SK-N-SH treated with all-trans-retinoic acid at 6 μM for 48 hours (cell line): ENCODE data around the gene ZNF391.

Source experiments
- ATAC-seq: fragments of 200-7000 bp; cut with Tn5 transposase; 3 replicates; pipeline ENCODE4 v1.9.1; 2020; ENCODE audit warnings: mild to moderate bottlenecking, moderate library complexity
- ARNTL ChIP-seq: fragments of 450-650 bp; formaldehyde crosslinking; IDR thresholded peaks from 2 replicates; pipeline ENCODE4 v1.5.0; 2020; ENCODE audit warnings: low read depth, mild to moderate bottlenecking, moderate library complexity, borderline replicate concordance
- CREB5 ChIP-seq: fragments of 250-450 bp; sonication (Bioruptor Pico); IDR thresholded peaks from 2 replicates; pipeline ENCODE4 v1.5.1; 2020; ENCODE audit warnings: low read depth, mild to moderate bottlenecking, moderate library complexity
- CSDC2 ChIP-seq: fragments of 250-450 bp; sonication (Bioruptor Pico); IDR thresholded peaks from 2 replicates; pipeline ENCODE4 v1.5.0; 2020; ENCODE audit warnings: mild to moderate bottlenecking, moderate library complexity
- PATZ1 ChIP-seq: fragments of 250-450 bp; sonication (Bioruptor Pico); IDR thresholded peaks from 2 replicates; pipeline ENCODE4 v1.8.0; 2020; ENCODE audit warnings: mild to moderate bottlenecking, moderate library complexity, borderline replicate concordance
- PPARA ChIP-seq: fragments of 250-450 bp; sonication (Bioruptor Pico); IDR thresholded peaks from 2 replicates; pipeline ENCODE4 v1.5.0; 2020; ENCODE audit warnings: mild to moderate bottlenecking, borderline replicate concordance
- RARB ChIP-seq: fragments of 250-450 bp; sonication (Bioruptor Pico); IDR thresholded peaks from 2 replicates; pipeline ENCODE4 v1.8.0; 2021; ENCODE audit warnings: mild to moderate bottlenecking, moderate library complexity
- SNAI2 ChIP-seq: fragments of 250-450 bp; sonication (Bioruptor Pico); IDR thresholded peaks from 2 replicates; pipeline ENCODE4 v1.5.0; 2020; ENCODE audit warnings: mild to moderate bottlenecking, moderate library complexity
- TCF4 ChIP-seq: fragments of 250-450 bp; sonication (Bioruptor Pico); IDR thresholded peaks from 2 replicates; pipeline ENCODE4 v1.8.0; 2021; ENCODE audit warnings: mild to moderate bottlenecking, moderate library complexity, borderline replicate concordance
- TOX ChIP-seq: fragments of 250-450 bp; sonication (Bioruptor Pico); IDR thresholded peaks from 2 replicates; pipeline ENCODE4 v1.8.0; 2021; ENCODE audit warnings: mild to moderate bottlenecking, moderate library complexity, borderline replicate concordance
- ZC3H10 ChIP-seq: fragments of 250-450 bp; sonication (Bioruptor Pico); IDR thresholded peaks from 2 replicates; pipeline ENCODE4 v1.5.1; 2021; ENCODE audit warnings: mild to moderate bottlenecking, moderate library complexity
- ZFP3 ChIP-seq: fragments of 250-450 bp; sonication (Bioruptor Pico); IDR thresholded peaks from 2 replicates; pipeline ENCODE4 v1.5.0; 2020; ENCODE audit warnings: mild to moderate bottlenecking, moderate library complexity
- ZNF565 ChIP-seq: fragments of 450-650 bp; formaldehyde crosslinking; conservative IDR thresholded peaks from 2 replicates; pipeline ENCODE4 v1.5.0; 2020; ENCODE audit warnings: low read depth, mild to moderate bottlenecking, moderate library complexity
- TF ChIP-seq, protein P1 (sequence below): fragments of 250-450 bp; sonication (Bioruptor Pico); IDR thresholded peaks from 2 replicates; pipeline ENCODE4 v1.8.0; 2021; ENCODE audit warnings: low read depth, mild to moderate bottlenecking, moderate library complexity, borderline replicate concordance
- TF ChIP-seq, protein P2 (sequence below): fragments of 250-450 bp; sonication (Bioruptor Pico); IDR thresholded peaks from 2 replicates; pipeline ENCODE4 v1.5.0; 2020; ENCODE audit warnings: mild to moderate bottlenecking, moderate library complexity

ZNF391 gene

DNA sequence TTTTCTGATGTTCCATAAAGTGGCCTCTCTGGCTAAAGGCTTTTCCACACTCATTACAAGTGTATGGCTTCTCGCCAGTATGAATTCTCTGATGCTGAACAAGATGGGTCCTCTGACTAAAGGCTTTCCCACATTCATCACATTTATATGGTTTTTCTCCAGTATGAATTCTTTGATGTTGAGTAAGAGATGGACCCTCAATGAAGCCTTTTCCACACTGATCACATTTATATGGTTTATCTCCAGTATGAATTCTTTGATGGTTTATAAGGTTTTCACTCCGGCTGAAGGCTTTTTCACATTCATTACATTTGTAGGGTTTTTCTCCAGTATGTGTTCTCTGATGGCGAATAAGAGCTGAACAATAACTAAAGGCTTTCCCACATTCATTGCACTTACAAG lies 63.9 kb downstream of the ZNF391 start:
- no peak for ATAC-seq
- no peak for TF ChIP-seq ZC3H10
- no peak for TF ChIP-seq PPARA (CRISPR knock-in tag)
- TF ChIP-seq CSDC2 (CRISPR knock-in tag) = no peak
- TF ChIP-seq, protein P1, sequence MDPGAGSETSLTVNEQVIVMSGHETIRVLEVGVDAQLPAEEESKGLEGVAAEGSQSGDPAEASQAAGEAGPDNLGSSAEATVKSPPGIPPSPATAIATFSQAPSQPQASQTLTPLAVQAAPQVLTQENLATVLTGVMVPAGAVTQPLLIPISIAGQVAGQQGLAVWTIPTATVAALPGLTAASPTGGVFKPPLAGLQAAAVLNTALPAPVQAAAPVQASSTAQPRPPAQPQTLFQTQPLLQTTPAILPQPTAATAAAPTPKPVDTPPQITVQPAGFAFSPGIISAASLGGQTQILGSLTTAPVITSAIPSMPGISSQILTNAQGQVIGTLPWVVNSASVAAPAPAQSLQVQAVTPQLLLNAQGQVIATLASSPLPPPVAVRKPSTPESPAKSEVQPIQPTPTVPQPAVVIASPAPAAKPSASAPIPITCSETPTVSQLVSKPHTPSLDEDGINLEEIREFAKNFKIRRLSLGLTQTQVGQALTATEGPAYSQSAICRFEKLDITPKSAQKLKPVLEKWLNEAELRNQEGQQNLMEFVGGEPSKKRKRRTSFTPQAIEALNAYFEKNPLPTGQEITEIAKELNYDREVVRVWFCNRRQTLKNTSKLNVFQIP (CRISPR knock-in tag) = no peak
- TF ChIP-seq ZNF565 (CRISPR knock-in tag) = no peak
- no peak for TF ChIP-seq CREB5 (CRISPR knock-in tag)
- no peak for TF ChIP-seq TCF4
- TF ChIP-seq ZFP3 (CRISPR knock-in tag) = no peak
- TF ChIP-seq SNAI2 = no peak
- TF ChIP-seq, protein P2, sequence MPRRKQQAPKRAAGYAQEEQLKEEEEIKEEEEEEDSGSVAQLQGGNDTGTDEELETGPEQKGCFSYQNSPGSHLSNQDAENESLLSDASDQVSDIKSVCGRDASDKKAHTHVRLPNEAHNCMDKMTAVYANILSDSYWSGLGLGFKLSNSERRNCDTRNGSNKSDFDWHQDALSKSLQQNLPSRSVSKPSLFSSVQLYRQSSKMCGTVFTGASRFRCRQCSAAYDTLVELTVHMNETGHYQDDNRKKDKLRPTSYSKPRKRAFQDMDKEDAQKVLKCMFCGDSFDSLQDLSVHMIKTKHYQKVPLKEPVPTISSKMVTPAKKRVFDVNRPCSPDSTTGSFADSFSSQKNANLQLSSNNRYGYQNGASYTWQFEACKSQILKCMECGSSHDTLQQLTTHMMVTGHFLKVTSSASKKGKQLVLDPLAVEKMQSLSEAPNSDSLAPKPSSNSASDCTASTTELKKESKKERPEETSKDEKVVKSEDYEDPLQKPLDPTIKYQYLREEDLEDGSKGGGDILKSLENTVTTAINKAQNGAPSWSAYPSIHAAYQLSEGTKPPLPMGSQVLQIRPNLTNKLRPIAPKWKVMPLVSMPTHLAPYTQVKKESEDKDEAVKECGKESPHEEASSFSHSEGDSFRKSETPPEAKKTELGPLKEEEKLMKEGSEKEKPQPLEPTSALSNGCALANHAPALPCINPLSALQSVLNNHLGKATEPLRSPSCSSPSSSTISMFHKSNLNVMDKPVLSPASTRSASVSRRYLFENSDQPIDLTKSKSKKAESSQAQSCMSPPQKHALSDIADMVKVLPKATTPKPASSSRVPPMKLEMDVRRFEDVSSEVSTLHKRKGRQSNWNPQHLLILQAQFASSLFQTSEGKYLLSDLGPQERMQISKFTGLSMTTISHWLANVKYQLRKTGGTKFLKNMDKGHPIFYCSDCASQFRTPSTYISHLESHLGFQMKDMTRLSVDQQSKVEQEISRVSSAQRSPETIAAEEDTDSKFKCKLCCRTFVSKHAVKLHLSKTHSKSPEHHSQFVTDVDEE = no peak
- no peak for TF ChIP-seq RARB (CRISPR knock-in tag)
- no peak for TF ChIP-seq ARNTL (CRISPR knock-in tag)
- no peak for TF ChIP-seq TOX (CRISPR knock-in tag)
- no peak for TF ChIP-seq PATZ1 (CRISPR knock-in tag)
